ENCODE results near the gene ANKDD1B.

GRCh38 chr5:75662061-75662460 is 50.8 kb downstream of the ANKDD1B start:
- TF ChIP-seq CTCF (IDR thresholded peaks at IDR 0.05) (no peak), POLR2A (IDR thresholded peaks at IDR 0.05) (no peak)

Measured in testis (tissue), 2 donors.